IMR-90 (cell line): ENCODE data around the gene SLC25A33. TPM values are rescaled to one million over a fixed set of nuclear protein-coding genes. Genes with fewer than 3 reads are reported as not detected.

Source experiments
- ATAC-seq: fragments of 200-7000 bp; cut with Tn5 transposase; 2 replicates; pipeline ENCODE4 v1.9.1; 2020; ENCODE audit warnings: low read depth, mild to moderate bottlenecking, moderate library complexity
- BruUV-seq: library from RNA; stranded (reverse); fragments of 400-500 nt; replicated peaks from 2 replicates; lab custom pipeline; 2021; lab: Mats Ljungman, UMichigan
- CTCF ChIA-PET: fragments of 300-600 bp; formaldehyde crosslinking; extraction: SDS; loops from one replicate; lab custom pipeline; 2021; ENCODE audit warnings: antibody characterized with exemption; lab: Yijun Ruan, JAX
- POLR2A ChIA-PET: fragments of 300-600 bp; sonication (Branson Sonifier 250); formaldehyde crosslinking; loops from one replicate; lab custom pipeline; 2022; ENCODE audit warnings: antibody characterized with exemption; ENCODE audit not compliant: unreplicated experiment; lab: Charles Lee
- DNase-seq: peaks from one replicate; pipeline ENCODE4 v3.0.0; 2013
- H2AFZ ChIP-seq: replicated peaks from 2 replicates; pipeline ENCODE3; 2013; ENCODE audit warnings: low read length, mild to moderate bottlenecking; ENCODE audit not compliant: poor library complexity
- H2AK5ac ChIP-seq: 2 replicates; pipeline ENCODE4 v1.6.1; 2013; ENCODE audit warnings: low read depth, low read length, inconsistent platforms
- H2AK9ac ChIP-seq: replicated peaks from 2 replicates; pipeline ENCODE3; 2013; ENCODE audit warnings: mild to moderate bottlenecking, low read depth, low read length, moderate library complexity; ENCODE audit not compliant: poor library complexity
- H2BK120ac ChIP-seq: 2 replicates; pipeline ENCODE4 v1.6.1; 2013; ENCODE audit warnings: low read depth, low read length, inconsistent platforms
- H2BK15ac ChIP-seq: 3 replicates; pipeline ENCODE4 v1.6.1; 2013; ENCODE audit warnings: low read depth, low read length, inconsistent platforms
- H2BK20ac ChIP-seq: 2 replicates; pipeline ENCODE4 v1.6.1; 2013; ENCODE audit warnings: low read depth, mild to moderate bottlenecking, inconsistent platforms, low read length, moderate library complexity
- H2BK5ac ChIP-seq: 2 replicates; pipeline ENCODE4 v1.6.1; 2013; ENCODE audit warnings: mild to moderate bottlenecking, low read depth, low read length, inconsistent platforms; ENCODE audit not compliant: poor library complexity, severe bottlenecking
- H3K14ac ChIP-seq: replicated peaks from 2 replicates; pipeline ENCODE4 v1.6.1; 2013; ENCODE audit warnings: low read depth, low read length, inconsistent platforms
- H3K18ac ChIP-seq: 2 replicates; pipeline ENCODE4 v1.6.1; 2013; ENCODE audit warnings: low read depth, low read length, control low read depth
- H3K23ac ChIP-seq: 2 replicates; pipeline ENCODE4 v1.6.1; 2013; ENCODE audit warnings: low read depth, low read length, inconsistent platforms
- H3K27ac ChIP-seq: 2 replicates; pipeline ENCODE4 v1.5.1; 2013; ENCODE audit warnings: mild to moderate bottlenecking, control low read depth, low read length; ENCODE audit not compliant: insufficient read depth
- H3K27me3 ChIP-seq: 2 replicates; pipeline ENCODE4 v1.6.1; 2013; ENCODE audit warnings: low read length; ENCODE audit not compliant: control insufficient read depth, insufficient read depth
- H3K36me3 ChIP-seq: 2 replicates; pipeline ENCODE4 v1.6.1; 2013; ENCODE audit warnings: low read length, mixed read lengths; ENCODE audit not compliant: control insufficient read depth, insufficient read depth
- H3K4ac ChIP-seq: 2 replicates; pipeline ENCODE4 v1.6.1; 2013; ENCODE audit warnings: low read depth, low read length, inconsistent platforms
- H3K4me1 ChIP-seq: 2 replicates; pipeline ENCODE4 v1.6.1; 2013; ENCODE audit warnings: low read length, mixed read lengths; ENCODE audit not compliant: control insufficient read depth, insufficient read depth
- H3K4me2 ChIP-seq: 2 replicates; pipeline ENCODE4 v1.6.1; 2013; ENCODE audit warnings: low read depth, mild to moderate bottlenecking, control low read depth, low read length, moderate library complexity
- H3K4me3 ChIP-seq: 2 replicates; pipeline ENCODE4 v1.5.1; 2013; ENCODE audit warnings: low read depth, mild to moderate bottlenecking, control low read depth, low read length, moderate library complexity; ENCODE audit not compliant: insufficient read depth
- H3K56ac ChIP-seq: 2 replicates; pipeline ENCODE4 v1.6.1; 2013; ENCODE audit warnings: low read length, inconsistent platforms; ENCODE audit not compliant: insufficient read depth; ENCODE audit errors: extremely low read depth
- H3K79me1 ChIP-seq, 2 experiments: 2 replicates each; pipeline ENCODE4 v1.6.1; 2013; ENCODE audit warnings: low read length in 2 of 2, inconsistent platforms in 1 of 2, low read depth in 1 of 2
- H3K9ac ChIP-seq: 2 replicates; pipeline ENCODE4 v1.6.1; 2013; ENCODE audit warnings: low read depth, low read length, control low read depth
- H3K9me1 ChIP-seq: 2 replicates; pipeline ENCODE4 v1.6.1; 2013; ENCODE audit warnings: low read length, inconsistent platforms; ENCODE audit not compliant: insufficient read depth
- H3K9me3 ChIP-seq: 2 replicates; pipeline ENCODE4 v1.6.1; 2013; ENCODE audit warnings: low read length; ENCODE audit not compliant: control insufficient read depth, insufficient read depth
- H4K20me1 ChIP-seq: 2 replicates; pipeline ENCODE4 v1.6.1; 2013; ENCODE audit warnings: low read length, inconsistent platforms; ENCODE audit not compliant: insufficient read depth
- H4K5ac ChIP-seq: 2 replicates; pipeline ENCODE4 v1.6.1; 2013; ENCODE audit warnings: mild to moderate bottlenecking, low read depth, low read length, control low read depth
- H4K8ac ChIP-seq, 2 experiments: 2 replicates each; pipeline ENCODE4 v1.6.1; 2013; ENCODE audit warnings: low read depth in 2 of 2, low read length in 2 of 2, control low read depth in 1 of 2, inconsistent platforms in 1 of 2
- H4K91ac ChIP-seq: 2 replicates; pipeline ENCODE4 v1.6.1; 2013; ENCODE audit warnings: low read depth, low read length, inconsistent platforms; ENCODE audit not compliant: insufficient read depth
- CEBPB ChIP-seq: IDR thresholded peaks from 2 replicates; pipeline ENCODE4 v1.6.1; 2012; ENCODE audit warnings: low read depth, low read length, improper control_type of control experiment
- FOS ChIP-seq: fragments of 150-350 bp; IDR thresholded peaks from 2 replicates; pipeline ENCODE4 v1.6.1; 2016; ENCODE audit warnings: low read depth, low read length
- MAZ ChIP-seq: IDR thresholded peaks from 2 replicates; pipeline ENCODE4 v1.6.1; 2012; ENCODE audit warnings: low read depth, mild to moderate bottlenecking, low read length, improper control_type of control experiment, moderate library complexity, borderline replicate concordance
- POLR2A ChIP-seq: IDR thresholded peaks from 2 replicates; pipeline ENCODE4 v1.6.1; 2012; ENCODE audit warnings: mild to moderate bottlenecking, low read depth, low read length
- RCOR1 ChIP-seq: IDR thresholded peaks from 2 replicates; pipeline ENCODE4 v1.6.1; 2012; ENCODE audit warnings: mild to moderate bottlenecking, low read length, improper control_type of control experiment; ENCODE audit not compliant: insufficient replicate concordance
- WGBS, 2 experiments: methylation state at CpG; one replicate each; pipeline versions ENCODE4 v1.1.5 to v1.1.7; 2013; ENCODE audit warnings: missing lambda C conversion rate in 2 of 2; ENCODE audit not compliant: insufficient read length in 1 of 2; ENCODE audit errors: extremely low coverage in 2 of 2; 5-methylcytosine and 5-hydroxymethylcytosine counted together
- dilution Hi-C: fragments of 300-500 bp; cut with HindIII; formaldehyde crosslinking; loops from one replicate; pipeline ENCODE4 v1.14.3; 2018; ENCODE audit warnings: low sequenced_read_pairs; ENCODE audit not compliant: unreplicated experiment
- in situ Hi-C: fragments of 300-500 bp; cut with MboI; formaldehyde crosslinking; loops from 3 replicates; pipeline ENCODE4 v1.14.3; 2019; ENCODE audit warnings: low sequenced_read_pairs, inconsistent platforms, mixed read lengths
- intact Hi-C: fragments of 100-400 bp; cut with micrococcal nuclease; formaldehyde crosslinking; loops from 2 replicates; pipeline ENCODE4 v1.10.0; 2022
- polyA plus RNA-seq, 3 experiments: library from polyadenylated mRNA; depleted of rRNA; stranded (reverse); fragments of >200 nt; gene quantifications; 2 replicates each; pipeline ENCODE4 v1.2.3, GENCODE V29; 2012; ENCODE audit warnings: low replicate concordance in 1 of 3
- total RNA-seq: library from RNA; depleted of rRNA; stranded (reverse); fragments of >200 nt; gene quantifications from 2 replicates; pipeline ENCODE4 v1.2.3, GENCODE V29; 2012

SLC25A33 gene
- total and polyA plus RNA-seq, 2 of the 4 experiments (the other 2 are of a cell fraction) = 2.5 to 3.0 TPM

DNA sequence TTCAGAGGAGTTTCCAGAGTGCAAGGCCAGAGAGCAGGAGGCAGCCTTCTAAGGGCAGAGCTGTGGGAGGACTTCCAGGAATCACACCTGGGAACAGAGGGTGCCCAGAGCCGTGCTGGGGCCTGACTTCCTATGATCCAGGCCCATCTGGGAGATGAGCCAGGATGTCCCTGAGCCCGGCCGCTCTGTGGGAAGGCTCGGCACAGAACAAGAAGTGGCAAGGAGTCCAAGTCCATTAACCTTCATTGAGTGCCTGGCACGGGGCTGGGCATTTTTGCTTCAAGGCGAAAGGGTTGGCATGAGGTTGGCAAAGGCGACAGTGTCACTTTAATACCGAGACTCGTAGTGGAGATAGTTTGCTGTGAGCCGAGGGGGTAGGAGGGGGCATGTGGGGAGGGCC lies 67.7 kb downstream of the SLC25A33 start:
- no peak overlapping the region for H2AFZ ChIP-seq
- H2AK5ac ChIP-seq = no peak overlapping the region
- no peak overlapping the region for H3K9ac ChIP-seq
- ChIA-PET CTCF (no interaction called here), POLR2A (no interaction called here)
- H3K9me3 ChIP-seq = no peaks in the 10 kb centered on the region
- ATAC-seq = no peak
- no peak overlapping the region for H2BK15ac ChIP-seq
- no peak overlapping the region for H3K4me2 ChIP-seq
- no peaks in the 10 kb centered on the region; the same call in 1 of the 2 replicates for H3K4me1 ChIP-seq
- no peaks in the 10 kb centered on the region for H3K79me1 ChIP-seq
- WGBS, 2 experiments = 60% methylated on average over 3 of the region's 10 CpGs; no CpG with 5 or more reads in 1 of the 2 experiments
- peaks cover 24% of the 10 kb centered on the region for H3K36me3 ChIP-seq
- no peaks in the 10 kb centered on the region; the same call in 1 of the 2 replicates for H4K20me1 ChIP-seq
- no peak overlapping the region for H3K27ac ChIP-seq
- in situ Hi-C loops (no loop called here), dilution Hi-C loops (no loop called here), intact Hi-C loops (no loop called here)
- H2BK120ac ChIP-seq = no peak overlapping the region
- H3K9me1 ChIP-seq = no peaks in the 10 kb centered on the region
- H3K23ac ChIP-seq = no peak overlapping the region
- H2AK9ac ChIP-seq = no peak overlapping the region
- no peak overlapping the region for H4K91ac ChIP-seq
- no peak for DNase-seq
- H3K4ac ChIP-seq = no peak overlapping the region
- H3K56ac ChIP-seq = no peak overlapping the region
- no peak overlapping the region for H3K14ac ChIP-seq
- no peak overlapping the region for H2BK5ac ChIP-seq
- H3K4me3 ChIP-seq = no peak overlapping the region
- BruUV-seq = no TSS peak
- no peaks in the 10 kb centered on the region for H3K27me3 ChIP-seq
- TF ChIP-seq CEBPB (no peak), RCOR1 (no peak), FOS (no peak), MAZ (no peak), POLR2A (no peak)
- H4K8ac ChIP-seq = no peak overlapping the region
- H2BK20ac ChIP-seq = no peak overlapping the region
- H3K18ac ChIP-seq = no peak overlapping the region
- no peak overlapping the region for H4K5ac ChIP-seq
